NCI-H2029 treated with DMSO at 0.1 percent for 48 hours (cell line): Measurements from ENCODE around the gene SNX4.
"Not testable (repeated sequence)": the region's sequence is repeated elsewhere in the genome, so short reads cannot be mapped to it uniquely, and the experiment has no call there.

ENCODE experiments used
- DNase-seq: peaks from one replicate; lab custom pipeline; 2025; lab: John Stamatoyannopoulos, UW

The SNX4 gene

GRCh38 chr3:125519678-125520562, at the start of gene SNX4:
SNX4 (minus strand) TSS chr3:125520202; CDS start chr3:125520172, 30 bp downstream.
- DNase-seq = peak; percentile 81

GRCh38 chr3:125556314-125556713, 36.3 kb upstream of the SNX4 start:
- no peak for DNase-seq

DNA sequence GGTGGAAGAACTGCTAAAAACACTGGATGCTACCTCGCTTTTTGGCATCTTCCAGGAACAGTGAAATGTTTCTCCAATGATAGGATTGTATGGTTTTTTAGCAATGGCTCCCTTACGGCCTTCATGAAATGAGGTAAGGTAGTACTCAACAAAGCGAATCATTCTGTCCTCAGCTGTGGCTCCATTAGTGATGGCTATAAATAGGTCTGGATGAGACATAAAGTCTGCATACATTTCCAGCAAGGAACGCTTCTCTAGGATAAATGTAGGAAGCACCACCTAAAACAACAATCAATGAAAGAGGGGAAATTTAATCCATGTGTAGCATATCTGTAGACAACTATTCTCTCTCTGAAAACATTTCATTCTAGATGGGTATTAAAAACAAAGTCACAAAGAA, 32.4 kb upstream of the SNX4 start:
- DNase-seq = no peak

DNA sequence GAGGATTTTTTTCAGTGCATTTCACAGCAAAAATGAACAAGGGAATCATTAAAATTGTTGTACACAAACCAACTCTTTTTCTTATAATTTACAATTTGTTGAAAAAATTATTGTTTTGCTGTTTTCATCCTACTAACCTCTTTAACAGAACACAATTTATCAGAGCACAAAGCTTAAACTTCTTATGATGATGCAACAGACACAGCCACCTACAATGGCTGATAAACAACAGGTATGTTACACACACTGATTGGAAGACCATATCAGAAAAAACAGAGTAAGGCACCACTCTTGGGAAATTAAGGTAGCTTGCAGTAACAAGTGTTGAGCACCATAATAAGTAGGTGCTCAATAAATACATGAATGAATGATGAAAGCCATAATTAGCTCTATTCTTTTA, 8.9 kb upstream of the SNX4 start:
- no peak for DNase-seq

DNA sequence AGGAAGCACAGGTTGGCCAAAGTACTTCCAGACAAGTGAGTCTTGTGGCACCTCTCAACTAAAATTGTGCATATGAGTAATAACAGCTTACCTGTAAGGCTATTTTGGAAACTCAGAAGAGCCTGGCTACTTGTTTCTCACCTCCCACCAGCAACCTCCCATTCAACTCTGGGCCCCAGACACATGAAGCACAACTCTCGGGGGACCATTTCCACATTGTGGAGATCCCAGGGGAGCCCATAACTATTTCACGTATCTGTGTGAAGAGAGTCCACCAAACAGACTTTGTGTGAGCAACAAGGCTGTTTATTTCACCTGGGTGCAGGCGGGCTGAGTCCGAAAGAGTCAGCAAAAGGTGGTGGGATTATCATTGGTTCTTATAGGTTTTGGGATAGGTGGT, 5.2 kb upstream of the SNX4 start:
- no peak for DNase-seq

DNA sequence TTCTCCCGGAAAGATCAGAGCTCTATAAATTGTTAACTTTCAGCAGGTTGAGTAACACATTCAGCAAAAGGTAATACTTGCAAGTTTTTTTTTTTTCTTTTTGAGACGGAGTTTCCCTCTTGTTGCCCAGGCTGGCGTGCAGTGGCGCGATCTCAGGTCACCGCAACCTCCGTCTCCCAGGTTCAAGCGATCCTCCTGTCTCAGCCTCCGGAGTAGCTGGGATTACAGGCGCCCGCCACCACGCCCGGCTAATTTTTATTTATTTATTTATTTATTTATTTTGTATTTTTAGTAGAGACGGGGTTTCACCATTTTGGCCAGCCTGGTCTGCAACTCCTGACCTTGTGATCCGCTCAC, 539 bp upstream of the SNX4 start:
- DNase-seq = not testable (repeated sequence)

DNA sequence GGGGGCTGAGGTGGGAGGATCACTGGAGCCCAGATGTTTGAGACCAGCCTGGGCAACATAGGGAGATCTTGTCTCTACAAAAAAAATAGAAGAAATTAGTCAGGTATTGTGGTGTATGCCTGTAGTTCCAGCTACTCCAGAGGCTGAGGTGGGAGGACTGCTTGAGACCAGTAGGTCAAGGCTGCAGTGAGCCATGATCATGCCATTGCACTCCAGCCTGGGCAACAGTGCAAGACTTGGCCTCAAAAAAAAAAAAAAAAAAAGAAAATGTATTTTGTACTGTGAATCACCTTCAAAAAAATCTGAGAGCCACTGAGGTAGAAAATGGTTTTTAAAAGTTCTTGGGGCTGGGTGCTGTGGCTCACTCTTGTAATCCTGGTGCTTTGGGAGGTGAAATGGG, 4.6 kb downstream of the SNX4 start:
- DNase-seq = no peak

DNA sequence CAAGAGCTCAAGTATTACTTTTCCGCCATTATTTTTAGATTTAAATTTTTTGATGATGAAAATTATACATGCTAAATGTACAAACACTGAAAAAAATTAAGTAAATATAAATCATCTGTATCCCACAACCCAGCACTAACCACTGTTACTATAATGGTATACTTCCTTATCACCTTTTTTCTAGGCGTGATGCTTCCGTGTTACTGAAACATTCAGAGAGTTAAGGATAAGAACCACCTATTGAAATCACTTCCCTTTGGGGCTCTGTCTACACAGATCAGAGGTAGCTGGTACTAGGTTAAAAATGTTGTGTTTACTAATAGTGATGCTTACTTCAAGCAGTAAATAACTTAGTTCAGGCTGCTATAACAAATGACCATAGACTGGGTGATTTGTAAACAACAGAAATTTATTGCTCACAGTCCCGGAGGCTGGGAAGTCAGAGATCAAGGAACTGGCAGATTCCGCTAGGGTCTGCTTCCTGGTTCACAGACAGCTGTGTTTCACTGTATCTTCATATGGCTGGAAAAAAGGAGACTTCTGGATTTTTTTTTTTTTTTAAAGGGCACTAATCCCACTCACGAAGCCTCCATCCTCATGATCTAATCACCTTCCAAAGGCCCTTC, 6.4 kb downstream of the SNX4 start:
- DNase-seq = no peak

GRCh38 chr3:125512135-125512920, 7.7 kb downstream of the SNX4 start:
- no peak for DNase-seq

GRCh38 chr3:125511420-125512118, 8.4 kb downstream of the SNX4 start:
- no peak for DNase-seq

- no peak for DNase-seq
Measured at GRCh38 chr3:125507128-125507527, 12.9 kb downstream of the SNX4 start.

GRCh38 chr3:125498630-125499029, 21.4 kb downstream of the SNX4 start:
- DNase-seq = no peak

DNA sequence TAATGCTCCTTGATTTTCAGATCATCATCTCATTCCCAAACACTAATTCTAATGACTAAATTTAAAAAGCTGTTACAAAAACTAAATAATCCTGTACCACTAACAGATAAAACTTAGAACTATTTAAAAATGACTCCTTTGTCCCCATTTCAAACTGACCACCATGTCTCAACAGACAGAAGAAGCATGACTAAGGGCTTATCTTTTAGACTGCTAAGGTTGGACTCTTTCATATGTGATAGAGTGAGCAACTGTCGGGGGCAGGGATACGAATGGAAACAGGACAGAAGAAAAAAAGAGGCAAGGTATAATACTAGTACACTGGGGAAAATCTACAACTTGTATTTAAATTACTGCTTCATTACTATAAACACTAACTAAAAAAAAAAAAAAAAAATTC, 23.3 kb downstream of the SNX4 start:
- no peak for DNase-seq

DNA sequence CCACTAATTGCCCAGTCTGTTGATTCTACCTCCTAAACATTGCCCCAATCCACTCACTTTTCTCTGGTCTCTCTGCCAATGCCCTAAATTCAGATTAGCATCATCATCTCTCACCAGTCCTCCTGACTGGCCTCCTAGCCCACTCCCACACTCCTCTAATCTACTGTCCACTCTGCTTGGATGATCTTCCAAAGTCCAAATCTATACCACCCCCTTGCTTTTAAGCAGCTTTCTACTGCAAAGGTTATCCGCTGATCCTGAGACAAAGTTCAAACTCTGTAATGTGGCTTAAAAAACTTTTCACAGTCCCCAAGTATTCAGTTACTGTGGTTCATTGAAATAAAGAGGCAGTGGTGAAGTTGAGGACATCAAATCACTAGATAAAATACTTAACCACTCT, 37.6 kb downstream of the SNX4 start:
- DNase-seq = no peak

DNA sequence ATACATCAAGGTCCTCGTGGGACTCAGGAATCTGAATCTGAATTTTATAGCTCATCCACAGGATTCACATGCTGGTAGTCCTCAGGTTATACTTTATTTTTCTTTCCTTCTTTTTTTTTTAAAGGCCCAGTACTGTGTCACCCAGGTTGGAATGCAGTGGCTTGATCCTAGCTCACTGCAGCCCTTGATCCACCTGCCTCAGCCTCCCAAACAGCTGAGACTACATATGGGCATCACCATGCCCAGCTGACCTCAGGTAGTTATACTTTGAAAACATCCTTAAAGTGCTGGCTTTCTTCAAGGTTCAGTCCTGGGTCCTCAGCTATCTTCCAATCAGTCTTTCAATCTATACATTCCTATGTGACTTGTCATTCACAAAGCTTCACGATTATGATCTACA, 38.2 kb downstream of the SNX4 start:
- no peak for DNase-seq

GRCh38 chr3:125481375-125481759, 38.6 kb downstream of the SNX4 start:
- DNase-seq = not testable (repeated sequence)

GRCh38 chr3:125480656-125481374, 39.2 kb downstream of the SNX4 start:
- DNase-seq = no peak

DNA sequence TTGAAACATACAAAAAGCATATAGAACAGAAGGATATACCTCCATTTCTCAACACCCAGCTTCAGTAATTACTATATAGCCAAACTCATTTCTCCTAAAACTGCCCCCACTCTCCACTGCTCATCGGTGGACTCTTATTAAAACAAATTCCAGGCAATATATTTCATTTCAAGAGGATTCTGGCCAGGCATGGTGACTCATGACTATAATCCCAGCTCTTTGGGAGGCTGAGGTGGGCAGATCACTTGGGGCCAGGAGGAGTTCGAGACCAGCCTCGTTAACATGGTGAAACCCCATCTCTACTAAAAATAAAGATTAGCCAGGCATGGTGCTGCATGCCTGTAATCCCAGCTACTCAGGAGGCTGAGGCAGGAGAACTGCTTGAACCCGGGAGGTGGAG, 40.9 kb downstream of the SNX4 start:
- no peak for DNase-seq

DNA sequence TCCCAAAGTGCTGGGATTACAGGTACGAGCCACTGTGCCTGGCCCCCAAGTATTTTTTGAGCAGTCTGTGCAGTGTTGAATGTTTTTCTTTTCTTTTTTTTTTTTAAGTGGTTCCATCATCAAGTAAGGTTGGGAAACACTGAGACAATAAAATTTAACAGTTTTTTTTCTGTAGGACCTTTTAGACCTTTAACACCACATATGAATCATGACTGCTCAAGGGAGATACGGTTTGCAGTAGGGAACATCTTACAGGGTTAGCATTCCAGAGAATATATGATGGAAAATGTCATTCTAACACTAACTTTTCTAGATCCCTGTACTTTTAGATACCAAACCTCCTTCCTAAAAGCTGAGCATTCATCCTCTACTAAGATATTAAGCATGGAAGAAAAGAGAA, 41.7 kb downstream of the SNX4 start:
- DNase-seq = no peak

DNA sequence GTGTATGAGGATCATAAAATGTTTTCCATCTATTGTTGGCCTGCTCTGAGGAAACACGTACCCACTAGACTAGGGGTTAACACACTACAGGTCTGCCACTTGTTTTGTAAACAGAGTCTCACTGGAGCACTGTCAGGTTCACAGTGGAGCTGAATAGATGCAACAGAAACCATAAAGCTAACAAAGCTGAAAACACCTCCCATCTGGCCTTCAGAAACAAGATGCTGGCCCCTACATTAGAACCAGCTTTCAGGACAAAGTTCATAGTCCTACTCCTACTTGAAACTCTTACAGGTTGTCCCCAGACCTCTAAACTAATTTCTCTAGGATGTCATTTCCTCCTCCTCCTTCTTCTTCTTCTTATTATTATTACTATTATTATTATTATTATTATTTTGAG, 42.3 kb downstream of the SNX4 start:
- peak; percentile 55 for DNase-seq

DNA sequence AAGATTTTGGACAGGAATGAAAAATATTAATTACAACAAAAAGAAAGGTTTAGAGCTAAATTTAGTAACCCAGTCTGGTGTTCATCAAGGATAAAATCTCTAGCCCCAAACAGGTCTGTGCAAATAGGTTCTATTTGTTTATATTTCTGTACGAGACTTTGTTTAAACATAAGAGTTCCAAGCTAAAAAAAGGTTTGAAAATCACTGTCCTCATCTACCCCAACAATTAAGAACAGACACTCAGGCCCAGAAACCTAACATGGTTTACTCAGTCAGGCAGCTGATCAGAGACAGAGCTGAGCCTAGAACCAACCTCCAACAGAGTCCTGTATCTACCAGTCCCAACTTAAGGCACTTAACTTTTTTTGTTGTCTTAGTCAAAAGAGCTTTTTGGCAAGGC, 49.3 kb downstream of the SNX4 start:
- DNase-seq = no peak
